Islet of Langerhans (tissue), 1 donor: ENCODE data around the gene MLLT10.
"Not testable (repeated sequence)": the region's sequence is repeated elsewhere in the genome, so short reads cannot be mapped to it uniquely, and the experiment has no call there.

Source experiments
- FAIRE-seq: peaks from one replicate; lab custom pipeline; 2011; peaks lifted over from hg19 to GRCh38; lab: Jason Lieb, UNC

Gene MLLT10

DNA sequence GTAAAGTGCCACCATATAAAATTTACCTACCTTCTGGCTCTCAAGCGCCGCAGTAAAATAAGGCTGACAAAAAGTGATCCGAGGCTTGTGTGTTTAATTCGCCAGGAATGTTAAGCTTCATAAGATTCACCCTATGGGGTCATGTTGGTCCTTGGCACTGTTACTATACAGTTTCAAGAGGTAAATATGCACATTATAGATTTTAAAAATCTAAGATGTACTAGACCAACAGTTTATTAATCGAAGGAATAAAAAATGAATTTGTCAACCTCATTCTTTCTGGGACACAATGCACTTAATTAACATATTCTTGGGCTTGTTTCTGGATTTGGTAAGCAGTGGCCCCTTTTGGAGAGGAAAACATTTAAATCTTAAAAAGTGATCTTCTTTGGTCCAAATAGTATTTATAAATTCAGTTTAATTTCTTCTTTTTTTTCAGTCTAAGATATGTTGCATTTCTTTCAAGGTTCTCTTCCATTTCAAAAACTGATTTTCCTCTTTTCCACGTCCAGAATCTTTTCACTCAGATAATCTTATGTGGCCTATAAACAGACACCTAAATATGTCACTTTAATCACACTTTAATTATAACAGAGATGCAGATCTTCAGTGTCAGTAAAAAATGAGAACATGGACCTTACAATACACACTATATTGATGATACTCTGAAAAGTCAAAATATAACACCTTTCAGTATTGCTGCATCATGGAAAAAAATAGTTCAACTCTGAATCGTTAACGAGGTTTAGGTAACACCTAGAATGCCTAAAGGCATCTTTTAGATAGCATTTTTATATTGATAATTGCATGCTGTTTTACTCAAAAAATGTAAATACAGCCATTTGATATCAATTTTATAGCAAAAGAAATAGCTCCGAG, 4.8 kb upstream of the MLLT10 start:
- peak; percentile 47 for FAIRE-seq

DNA sequence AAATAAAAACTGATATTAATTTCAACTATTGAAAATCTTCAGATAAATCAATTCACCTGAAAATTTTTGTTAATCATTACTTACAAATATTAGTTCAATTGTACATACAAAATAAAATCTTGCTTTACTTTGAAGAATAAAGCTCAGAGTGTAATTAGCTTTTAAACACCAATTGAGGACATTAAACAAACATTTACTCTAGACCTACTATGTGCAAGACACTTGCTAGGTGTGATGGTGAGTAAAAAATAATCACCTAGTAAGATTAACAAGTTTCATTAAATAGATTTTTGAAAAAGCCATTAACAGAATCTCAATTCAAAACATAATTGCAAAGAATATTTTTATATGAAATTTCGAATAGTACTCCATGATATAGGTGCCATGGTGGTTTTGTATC, 3.9 kb upstream of the MLLT10 start:
- peak; percentile 27 for FAIRE-seq

- peak; percentile 68 for FAIRE-seq
Observed at GRCh38 chr10:21530641-21531040, 3.4 kb upstream of the MLLT10 start.

DNA sequence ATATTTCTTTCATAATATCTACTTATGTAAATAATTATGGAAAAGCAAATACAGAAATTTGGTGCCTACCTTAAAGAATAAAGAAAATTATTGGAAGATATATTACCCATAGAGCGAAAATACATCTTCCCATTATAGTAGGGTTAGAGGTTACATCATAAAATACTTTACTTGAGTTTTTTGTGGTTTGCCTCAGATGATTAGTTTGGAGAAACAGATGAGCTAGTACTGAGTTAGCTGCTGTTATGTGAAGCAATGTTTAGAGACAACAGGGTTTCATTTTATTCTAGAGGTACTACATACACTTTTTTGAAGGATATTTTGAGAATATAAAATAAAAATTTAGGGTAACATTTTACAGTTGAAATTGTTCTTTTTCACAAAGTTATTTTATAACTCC, 2.9 kb upstream of the MLLT10 start:
- peak; percentile 9 for FAIRE-seq

GRCh38 chr10:21532694-21533466, 1.2 kb upstream of the MLLT10 start:
- FAIRE-seq = peak; percentile 84

GRCh38 chr10:21534280-21534586, 201 bp downstream of the MLLT10 start:
- FAIRE-seq = no peak

DNA sequence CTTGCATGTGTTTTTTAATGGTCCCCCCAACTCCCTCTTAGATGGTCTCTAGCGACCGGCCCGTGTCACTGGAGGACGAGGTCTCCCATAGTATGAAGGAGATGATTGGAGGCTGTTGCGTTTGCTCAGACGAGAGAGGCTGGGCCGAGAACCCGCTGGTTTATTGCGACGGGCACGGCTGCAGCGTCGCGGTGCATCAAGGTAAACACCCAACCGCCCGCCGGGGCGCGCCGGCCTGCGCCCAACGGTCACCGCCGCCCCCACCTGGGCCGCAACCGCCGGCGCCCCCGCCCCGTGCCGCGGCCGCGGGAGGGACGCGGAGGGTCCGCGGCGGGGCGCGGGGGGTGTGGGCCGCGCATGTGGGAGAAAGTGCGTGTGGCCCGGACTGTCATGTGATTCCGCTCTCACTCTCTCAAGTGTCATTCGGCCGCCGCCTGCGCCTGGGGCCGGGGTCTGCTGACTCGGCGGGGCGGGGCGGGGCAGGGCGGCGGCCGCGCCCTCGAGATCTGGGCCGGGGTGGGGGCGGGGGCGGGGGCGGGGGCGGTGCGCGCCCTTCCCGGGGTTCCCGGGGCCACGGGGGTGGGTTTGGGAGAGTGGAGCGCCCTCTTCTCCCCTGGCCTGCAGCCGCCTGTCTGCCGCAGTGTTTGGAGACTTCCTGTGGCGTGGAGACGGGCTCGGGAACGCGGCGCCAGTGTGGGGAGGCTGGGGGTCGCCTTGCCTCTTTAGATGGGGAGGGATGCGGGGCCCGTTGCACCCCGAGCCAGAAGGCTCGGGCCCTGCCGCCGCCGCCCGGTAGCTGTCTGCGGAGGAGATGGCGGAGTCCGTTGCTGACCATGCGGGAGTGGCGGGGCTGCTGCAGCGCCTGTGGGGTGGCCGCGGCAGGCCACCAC, 817 bp downstream of the MLLT10 start:
- FAIRE-seq = no peak

DNA sequence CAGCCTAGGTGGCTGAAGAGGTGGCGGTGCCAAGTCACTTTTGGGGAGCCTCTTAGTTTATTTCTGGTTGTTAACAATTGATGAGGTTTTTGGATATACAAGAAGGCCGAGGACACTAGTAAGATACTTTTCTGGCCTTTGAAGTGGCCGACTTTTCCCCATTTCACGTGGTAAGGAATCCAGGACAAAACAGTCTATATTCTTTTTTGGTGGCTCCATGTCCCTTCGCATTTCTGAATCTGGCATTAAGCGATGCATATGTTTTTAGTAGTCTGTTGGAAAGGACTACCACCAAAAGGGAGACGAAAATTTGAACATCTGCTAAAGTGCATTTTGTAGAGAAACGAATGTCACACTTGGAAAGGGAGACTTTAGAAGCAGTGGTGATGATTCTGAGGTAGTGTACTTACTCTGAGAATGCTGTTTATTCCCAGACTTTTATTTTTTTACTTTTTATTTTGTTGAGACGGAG, 1.5 kb downstream of the MLLT10 start:
- FAIRE-seq = no peak

- not testable (repeated sequence) for FAIRE-seq
Observed at GRCh38 chr10:21535976-21536375, 1.9 kb downstream of the MLLT10 start.

- FAIRE-seq = no peak
Observed at GRCh38 chr10:21536874-21537273, 2.8 kb downstream of the MLLT10 start.

DNA sequence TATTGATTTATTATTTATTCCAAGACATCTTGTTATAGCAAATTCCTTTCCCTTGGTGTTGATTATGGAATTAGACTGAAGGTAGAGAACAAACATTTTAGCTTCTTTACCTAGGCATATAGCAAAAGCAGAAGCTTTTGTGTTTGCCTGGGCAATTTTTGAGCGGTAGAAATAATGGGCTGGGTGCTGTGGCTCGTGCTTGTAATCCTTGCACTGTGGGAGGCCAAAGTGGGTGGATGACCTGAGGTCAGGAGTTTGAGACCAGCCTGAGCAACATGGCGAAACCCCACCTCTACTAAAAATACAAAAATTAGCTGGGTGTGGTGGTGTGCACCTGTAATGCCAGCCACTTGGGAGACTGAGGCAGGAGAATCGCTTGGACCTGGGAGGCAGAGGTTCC, 6.7 kb downstream of the MLLT10 start:
- FAIRE-seq = not testable (repeated sequence)

GRCh38 chr10:21547246-21547645, 13.2 kb downstream of the MLLT10 start:
- no peak for FAIRE-seq

DNA sequence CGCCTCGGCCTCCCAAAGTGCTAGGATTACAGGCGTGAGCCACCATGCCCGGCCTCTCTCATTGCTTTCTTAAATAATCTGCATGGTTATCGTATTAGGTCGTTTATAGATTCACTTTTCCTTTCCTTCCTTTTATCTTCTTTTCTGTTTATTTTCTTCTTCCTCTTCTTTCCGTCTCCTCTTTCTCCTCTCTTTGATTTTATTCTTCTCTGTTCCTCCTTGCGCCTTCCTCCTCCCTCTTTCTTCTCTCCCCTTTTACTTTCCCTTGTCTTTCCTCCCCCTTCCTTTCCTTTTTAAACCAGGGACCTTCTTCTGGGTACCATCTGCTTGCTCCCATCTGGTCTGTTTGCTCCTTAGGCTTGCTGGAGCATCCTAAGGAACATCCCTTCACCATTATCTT, 18.6 kb downstream of the MLLT10 start:
- FAIRE-seq = no peak

GRCh38 chr10:21556527-21556926, 22.5 kb downstream of the MLLT10 start:
- no peak for FAIRE-seq

GRCh38 chr10:21558984-21559383, 25.0 kb downstream of the MLLT10 start:
- not testable (repeated sequence) for FAIRE-seq

- FAIRE-seq = peak; percentile 33
Observed at GRCh38 chr10:21570761-21571521, 36.9 kb downstream of the MLLT10 start.

- FAIRE-seq = no peak
Observed at GRCh38 chr10:21572578-21572977, 38.5 kb downstream of the MLLT10 start.

DNA sequence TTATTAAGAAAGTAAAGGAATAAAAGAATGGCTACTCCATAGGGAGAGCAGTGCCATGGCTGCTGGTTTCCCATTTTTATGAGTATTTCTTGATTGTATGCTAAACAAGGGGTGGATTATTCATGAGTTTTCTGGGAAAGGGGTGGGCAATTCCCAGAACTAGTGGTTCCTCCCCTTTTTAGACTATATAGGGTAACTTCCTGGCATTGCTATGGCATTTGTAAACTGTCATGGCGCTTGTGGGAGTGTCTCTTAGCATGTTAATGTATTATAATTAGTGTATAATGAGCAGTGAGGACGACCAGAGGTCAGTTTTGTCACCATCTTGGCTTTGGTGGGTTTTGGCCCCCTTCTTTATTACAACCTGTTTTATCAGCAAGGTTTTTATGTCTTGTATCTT, 40.5 kb downstream of the MLLT10 start:
- not testable (repeated sequence) for FAIRE-seq

DNA sequence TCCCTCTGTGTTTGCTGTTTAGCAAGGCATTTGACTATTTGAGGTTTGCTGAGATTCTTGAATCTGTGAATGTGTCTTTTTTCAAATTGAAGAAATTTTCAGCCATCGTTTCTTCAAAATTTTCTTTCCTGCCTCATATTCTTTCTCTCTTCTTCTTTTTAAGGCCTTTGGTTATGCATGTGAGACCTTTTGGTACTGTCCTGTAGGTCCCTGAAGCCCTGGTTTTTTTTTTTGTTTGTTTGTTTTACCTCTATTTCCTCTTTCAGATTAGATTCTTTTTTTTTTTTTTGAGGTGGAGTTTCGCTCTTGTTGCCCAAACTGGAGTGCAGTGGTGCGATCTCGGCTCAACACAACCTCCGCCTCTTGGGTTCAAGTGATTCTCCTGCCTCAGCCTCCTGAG, 45.3 kb downstream of the MLLT10 start:
- no peak for FAIRE-seq

DNA sequence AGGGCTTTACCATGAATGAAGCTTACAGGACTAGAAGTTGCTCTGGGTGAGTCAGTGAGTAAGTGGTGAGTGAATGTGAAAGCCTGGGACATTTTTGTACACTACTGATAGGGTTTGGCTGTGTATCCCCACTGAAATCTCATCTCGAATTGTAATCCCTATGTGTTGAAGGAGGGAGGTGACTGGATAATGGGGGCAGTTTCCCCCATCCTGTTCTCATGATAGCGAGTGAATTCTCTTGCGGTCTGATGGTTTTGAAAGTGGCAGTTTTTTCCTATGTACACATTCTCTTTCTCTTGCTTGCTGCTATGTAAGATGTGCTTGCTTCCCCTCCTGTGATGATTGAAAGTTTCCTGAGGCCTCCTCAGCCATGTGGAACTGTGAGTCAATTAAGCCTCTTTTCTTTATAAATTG, 47.4 kb downstream of the MLLT10 start:
- not testable (repeated sequence) for FAIRE-seq

DNA sequence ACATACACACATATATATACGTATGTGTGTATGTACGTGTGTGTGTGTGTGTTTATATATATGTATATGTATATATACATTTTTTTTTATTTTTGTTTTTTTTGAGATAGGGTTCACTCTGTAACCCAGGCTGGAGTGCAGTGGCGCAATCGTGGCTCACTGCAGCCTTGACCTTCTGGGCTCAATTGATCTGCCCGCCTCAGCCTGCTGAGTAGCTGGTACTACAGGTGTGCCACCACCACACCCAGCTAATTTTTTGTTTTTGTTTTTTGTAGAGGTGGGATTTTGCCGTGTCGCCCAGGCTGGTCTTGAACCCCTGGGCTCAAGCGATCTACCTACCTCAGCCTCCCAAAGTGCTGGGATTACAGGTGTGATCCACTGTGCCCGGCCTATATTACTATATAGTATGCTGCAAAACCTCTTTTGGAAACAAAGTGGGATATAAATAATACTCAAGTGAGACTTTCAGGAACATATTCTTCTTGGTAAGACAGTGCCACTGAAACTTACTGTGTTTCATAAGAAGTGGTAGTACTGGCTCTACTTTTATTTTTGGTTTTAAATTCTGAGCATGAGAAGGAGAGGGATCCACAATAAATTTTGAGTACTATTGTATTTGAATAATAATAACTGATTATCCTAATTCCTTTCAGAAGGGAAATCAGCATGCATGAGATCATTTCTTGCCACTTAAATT, 51.0 kb downstream of the MLLT10 start:
- FAIRE-seq = no peak
